NCI-H345 (cell line): ENCODE measurements around the gene NOS1.

Experiments used
- DNase-seq: peaks from one replicate; lab custom pipeline; 2025; lab: John Stamatoyannopoulos, UW

The NOS1 gene

DNA sequence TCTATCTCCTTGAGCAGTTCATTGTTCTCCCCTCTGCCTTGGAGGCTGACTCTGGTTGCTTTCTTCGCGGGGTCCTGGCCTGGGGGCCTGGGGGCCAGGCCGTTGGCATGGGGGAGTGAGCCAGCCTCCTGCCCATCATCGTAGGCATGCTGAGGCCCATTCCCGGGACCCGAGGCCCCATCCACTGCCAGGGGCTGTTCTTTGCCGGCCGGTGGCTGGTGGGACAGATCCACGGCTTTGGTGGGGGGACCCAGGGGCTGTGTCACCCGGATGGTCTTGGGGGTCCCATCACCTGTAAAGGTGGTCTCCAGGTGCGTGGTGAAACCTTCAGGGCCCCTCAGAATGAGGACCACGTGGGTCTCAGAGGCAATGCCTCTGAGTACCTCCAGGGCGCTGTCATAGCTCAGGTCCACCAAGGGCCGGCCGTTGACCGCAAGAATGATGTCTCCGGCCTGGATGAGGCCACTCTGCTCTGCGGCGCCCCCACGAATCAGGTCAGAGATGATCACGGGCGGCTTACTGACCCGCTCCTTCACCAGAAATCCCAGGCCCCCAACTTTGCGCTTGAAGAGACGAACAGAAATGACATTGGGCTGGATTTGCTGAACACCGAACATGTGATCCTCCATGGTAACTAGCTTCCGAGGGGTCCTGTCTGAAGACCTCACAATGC, 30.8 kb downstream of the NOS1 start:
- no peak for DNase-seq

DNA sequence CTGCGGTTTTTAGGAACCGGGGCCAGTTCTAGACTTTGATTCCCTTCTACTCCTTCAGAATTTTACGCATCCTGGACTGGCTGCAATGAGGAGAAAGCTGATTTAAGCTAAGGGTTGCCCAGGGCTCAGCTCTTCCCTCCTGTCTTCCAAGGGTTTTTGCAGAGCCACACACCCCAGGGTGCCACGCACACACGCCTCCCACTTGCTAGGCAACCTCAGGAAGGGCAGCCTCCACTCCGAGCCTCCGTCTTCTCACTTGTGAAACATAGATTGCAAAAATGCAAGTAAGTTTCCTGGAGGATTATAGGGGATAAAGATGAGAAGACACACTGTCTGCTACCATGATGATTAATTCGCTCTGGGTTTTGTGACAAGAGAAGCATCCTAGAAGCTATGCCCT, 31.7 kb downstream of the NOS1 start:
- no peak for DNase-seq

DNA sequence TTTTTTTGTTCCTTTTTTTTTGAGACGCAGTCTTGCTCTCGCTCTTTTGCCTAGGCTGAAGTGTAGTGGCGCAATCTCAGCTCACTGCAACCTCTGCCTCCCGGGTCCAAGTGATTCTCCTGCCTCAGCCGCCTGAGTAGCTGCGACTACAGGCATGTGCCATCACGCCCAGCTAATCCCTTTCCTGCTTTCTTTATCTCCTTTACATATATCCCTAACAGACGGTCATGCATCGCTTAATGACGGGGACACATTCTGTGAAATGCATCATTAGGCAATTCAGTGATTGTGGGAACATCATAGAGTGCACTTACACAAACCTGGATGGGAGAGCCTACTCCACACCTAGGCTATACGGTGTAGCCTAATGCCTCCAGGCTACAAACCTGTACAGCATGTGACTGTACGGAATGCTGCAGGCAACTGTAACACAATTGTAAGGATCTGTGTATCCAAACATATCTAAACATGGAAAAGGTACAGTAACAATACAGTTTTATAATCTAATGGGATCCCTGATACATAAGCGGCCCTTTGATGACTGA, 32.8 kb downstream of the NOS1 start:
- DNase-seq, result peak; percentile 81

DNA sequence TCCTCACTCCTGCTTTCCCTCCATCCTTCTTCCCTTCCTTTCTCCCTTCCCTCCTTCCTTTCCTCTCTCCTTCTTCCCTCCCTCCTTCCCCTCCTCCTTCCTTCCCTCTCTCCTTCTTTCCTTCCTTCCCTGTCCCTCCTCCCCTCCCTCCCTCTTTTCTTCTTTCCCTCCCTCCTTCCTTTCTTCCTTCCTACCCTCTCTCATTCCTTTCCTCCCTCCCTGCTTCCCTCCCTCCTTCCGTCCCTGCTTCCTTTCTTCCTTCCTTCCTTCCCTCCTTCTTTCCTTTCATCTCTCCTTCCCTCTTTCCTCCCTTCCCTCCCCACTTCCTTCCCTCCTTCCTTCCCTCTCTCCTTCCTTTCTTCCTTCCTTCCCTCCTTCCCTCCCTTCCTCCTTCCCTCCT, 39.0 kb downstream of the NOS1 start:
- DNase-seq, result no peak

DNA sequence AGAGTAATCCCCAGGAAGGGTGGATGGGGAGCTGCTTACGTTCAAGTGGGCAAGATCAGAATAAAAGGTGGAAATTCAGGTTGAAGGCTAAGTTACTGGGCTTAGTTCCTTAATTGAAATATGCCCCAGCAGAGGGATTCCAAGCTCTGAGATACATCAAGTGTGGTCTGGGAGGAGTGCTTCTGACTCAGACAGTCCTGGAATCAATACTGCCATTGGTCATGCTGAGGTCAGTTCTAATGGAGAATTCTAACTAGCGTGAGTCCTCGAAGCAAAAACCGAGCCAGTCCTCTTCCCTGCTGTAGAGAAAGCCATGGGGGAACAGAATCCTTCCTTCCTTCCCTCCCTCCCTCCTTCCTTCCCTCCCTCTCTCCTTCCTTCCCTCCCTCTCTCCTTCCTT, 39.9 kb downstream of the NOS1 start:
- no peak for DNase-seq

DNA sequence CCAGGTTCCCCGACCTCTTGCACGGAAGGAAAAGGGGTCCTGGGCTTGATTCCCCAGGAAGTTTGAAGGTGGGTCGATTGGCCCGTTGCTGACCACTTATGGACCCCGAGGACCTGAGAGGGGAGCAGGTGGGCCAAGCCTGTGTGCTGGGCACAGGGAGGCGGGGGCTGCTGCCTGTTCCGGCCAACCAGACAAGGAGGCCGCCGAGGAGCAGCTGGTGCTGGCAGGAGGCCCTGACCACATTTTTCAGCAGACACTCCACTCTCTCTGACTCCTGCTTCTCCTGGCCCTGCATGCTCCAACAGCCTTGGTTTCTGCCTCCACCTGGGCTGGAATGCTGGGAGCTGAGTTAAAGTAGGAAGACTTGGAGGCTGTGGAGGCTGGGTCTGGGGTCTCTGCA, 42.8 kb downstream of the NOS1 start:
- no peak for DNase-seq

DNA sequence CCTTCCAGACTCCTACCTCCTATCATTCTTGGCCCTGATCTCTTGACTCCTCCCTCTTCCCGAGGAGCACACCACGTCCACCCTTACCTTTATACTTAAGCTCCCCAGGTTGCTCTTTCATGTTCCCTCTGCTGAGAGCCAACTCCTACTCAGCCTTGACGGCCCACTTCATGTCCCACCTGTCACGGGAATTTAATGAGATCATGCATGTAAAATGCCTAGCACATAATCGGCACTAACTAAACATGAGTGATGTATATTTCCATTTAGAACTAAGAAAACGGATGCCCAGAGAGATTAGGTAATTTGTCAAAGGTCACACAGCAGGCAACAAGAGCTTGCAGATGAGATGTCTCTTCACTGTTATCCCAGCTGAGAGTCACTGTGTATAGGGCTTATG, 45.1 kb downstream of the NOS1 start:
- no peak for DNase-seq

DNA sequence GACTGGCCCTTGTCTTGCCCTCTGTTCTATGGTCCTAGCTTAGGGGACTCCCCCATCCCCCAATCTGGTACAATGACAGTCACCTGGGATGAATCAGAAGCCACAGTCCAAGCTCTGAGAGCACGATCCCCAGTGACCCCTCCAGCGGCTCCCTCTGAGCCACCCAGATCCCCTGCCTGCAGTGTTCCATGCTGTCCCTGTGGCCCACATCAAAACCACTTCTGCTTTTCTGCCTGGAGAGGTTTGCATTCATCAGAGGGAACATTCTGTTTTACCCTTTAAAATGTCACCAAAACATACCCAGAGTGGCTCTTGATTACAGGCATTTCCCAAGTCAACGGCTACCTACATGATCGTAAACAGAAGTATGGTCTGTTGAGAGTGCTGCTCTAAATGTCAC, 47.5 kb downstream of the NOS1 start:
- DNase-seq, result no peak

DNA sequence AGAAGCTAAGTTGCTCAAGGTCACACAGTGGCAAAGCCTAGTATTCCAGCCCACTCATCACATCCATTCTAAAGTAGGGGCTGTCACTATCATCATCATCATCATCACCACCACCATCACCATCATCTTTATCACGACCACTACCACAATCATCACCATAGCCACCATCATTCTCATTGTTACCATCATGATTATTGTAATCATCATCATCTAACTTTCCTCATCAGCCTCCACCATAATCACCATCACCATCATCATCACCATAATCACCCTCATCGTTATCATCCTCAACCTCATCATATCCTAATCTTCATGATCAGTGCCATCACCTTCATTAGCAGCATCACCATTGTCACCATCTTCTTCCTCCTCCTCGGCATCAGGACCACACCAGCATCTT, 48.7 kb downstream of the NOS1 start:
- no peak for DNase-seq

DNA sequence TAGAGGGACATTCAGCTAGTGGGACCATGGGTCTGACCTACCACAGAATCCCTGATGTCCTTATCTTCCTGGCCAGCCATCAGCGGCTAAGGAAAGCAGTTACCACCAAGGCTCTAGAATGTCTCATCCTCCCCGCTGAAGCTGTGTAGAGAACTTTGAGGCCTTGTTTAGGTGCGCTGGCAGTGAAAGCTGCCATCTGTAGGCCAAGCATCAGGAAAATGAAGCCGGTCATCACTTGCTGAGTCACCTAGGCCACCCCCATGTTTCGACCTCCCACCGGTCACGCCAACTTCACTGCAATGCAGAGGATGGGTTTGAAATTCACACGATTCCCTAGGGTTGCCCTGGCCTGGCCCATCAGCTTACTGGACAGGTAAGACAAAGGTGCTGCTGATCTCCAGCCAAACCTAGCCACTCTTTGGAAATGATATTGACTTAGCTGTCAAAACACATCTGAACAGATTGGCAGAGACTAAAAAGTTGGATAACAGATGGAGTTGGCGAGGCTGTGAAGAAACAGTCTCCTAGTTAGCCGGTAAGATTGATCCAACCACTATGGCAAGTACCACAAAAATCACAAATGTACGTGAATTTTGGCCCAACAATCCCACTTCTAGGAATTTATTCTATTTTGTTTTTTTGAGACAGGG, 52.0 kb downstream of the NOS1 start:
- no peak for DNase-seq

DNA sequence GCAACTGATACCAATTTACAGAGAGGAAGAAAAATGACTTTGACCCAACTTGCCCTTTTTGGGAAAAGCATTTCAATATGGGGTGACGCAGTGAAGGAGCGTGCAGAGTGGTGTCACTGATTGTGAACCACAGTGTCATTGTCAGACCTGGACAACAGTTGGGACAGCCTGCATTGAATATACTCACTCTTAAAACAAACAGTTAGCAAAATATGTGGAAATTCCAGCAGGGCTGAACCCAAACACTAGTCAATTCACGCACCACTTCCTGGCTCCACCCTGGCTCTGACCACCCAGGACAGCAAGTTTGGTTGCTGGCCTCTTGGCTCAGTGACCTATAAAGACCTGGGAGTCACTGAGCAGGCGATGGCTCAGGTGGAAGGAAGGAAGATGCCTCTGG, 61.3 kb downstream of the NOS1 start:
- DNase-seq, result no peak

DNA sequence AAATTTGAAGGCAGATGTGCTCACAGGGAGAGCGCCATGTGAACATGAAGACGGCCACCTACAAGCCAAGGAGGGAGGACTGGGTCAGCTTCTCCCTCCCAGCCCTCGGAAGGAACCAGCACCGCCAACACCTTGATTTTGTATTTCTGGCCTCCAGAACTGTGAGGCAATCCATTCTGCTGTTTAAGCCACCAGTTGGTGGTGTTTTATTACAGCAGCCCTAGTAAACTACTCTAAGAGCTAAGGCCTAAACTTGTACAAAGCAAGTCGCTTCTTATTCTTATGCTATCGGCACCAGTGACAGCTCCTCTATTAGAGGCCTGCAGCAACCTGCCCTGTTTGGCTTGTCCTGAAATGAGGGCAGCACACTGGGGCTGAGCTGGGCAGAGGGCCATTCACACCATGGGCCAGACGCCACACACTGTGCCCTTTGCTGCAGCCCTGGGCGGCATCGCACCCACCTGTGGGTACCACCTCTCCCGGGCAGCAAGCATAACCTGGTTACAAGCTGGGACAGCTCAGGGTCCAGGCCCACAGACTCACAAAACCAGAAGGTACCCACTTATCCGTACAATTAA, 62.7 kb downstream of the NOS1 start:
- no peak for DNase-seq

DNA sequence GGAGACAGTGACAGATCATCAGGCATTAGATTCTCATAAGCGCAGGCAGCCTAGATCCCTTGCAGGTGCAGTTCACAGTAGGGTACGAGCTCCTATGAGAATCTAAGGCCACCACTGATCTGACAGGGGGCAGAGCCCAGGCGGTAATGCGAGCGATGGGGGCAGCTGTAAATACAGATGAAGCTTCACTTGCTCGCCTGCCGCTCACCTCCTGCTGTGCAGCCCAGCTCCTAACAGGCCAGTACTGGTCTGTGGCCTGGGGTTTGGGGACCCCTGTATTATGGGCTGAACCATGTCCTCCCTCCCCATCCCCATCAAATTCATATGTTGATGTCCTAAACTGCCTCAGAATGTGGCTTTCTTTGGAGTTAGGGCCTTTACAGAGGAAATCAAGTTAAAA, 63.2 kb downstream of the NOS1 start:
- DNase-seq, result no peak

DNA sequence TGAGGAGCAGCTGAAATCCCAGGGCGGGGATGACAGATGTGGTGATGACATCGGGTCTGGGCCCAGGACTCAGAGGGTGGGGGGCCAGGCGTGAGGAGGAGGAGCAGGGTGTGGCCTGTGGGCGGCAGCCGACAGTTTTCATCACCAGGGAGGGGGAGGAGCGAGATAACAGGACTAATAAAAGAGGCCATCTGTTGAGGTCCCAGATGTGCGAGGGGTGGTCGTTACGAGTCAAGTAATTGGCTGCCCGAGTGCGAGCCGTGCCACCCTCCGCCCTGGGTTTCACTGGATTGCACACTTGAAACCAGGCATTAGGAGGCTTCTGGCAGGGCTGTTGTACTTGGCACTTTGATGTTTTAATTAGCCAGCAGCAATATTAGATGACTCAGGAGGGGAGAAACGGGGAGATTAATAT, 67.2 kb downstream of the NOS1 start:
- no peak for DNase-seq

DNA sequence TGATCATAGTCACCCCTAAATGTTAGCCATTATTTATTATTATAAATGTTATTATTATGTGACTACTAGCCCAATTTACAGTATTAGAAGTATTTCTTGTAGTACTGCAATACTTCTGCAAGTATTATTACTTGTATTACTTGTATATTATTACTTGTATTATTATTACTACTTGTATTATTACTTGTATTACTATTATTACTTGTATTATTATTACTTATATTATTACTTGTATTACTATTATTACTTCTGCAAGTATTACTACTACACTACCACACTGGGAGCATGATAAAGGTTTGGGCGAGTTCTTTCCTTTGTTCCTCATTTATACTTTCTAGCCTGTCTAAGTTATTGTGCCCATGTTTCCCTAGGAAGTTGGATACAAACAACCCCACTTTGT, 67.9 kb downstream of the NOS1 start:
- DNase-seq, result no peak

DNA sequence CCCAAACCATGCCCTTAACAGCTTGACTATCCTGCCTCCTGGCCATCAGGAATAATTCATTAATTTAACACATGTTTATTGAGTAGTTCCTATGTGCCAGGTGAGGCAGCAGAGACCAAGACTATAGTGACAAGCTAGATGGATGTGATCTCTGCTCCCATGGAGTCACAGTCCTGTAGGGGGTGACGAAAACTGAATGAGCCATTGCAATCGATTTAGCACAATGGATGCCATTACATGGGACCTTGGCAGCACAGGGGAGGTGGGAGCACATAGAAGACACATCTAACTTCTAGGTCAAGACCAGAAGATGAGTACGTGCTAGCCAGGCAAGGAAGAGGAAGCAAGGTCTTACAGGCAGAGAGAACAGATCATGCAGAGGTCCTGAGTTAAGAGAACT, 68.7 kb downstream of the NOS1 start:
- DNase-seq, result no peak

DNA sequence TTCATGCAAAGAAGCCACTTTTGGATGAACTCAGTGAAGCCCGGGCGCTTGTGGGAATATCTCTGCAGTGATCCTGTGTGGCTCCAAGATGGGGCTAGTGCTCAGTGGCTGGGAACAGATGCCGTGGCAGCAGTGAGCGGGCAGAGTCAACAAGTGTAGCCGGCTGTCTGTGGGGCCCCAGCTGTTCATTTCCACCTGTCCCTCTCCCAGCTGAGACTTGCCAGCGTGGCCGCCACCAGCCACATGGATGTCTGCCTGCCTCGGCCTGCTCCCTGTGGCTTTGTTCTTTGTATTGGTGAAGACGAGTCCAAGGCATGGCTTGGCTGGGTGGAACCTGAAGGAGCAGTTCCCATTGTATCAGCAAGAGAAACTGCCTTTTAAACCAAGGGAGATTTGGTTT, 77.3 kb downstream of the NOS1 start:
- DNase-seq, result no peak

DNA sequence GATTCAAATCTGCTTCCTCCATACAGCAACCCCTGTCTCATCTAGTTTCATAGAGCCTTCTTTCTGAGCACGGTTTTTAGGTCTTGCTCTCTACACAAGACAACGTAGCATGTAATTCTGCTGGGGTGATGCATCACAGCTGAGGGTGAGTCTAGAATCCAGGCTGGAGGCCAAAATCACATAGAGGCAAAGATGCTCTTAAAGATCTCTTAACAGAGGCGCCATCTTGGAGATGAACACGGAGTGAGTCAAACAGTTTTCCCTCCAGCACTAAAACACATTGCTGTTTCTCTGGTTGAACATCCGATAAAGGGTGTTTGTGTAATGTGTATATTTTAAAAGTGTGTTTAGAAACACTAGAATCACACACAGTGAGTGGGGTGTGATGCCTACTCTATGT, 78.9 kb downstream of the NOS1 start:
- DNase-seq, result no peak

DNA sequence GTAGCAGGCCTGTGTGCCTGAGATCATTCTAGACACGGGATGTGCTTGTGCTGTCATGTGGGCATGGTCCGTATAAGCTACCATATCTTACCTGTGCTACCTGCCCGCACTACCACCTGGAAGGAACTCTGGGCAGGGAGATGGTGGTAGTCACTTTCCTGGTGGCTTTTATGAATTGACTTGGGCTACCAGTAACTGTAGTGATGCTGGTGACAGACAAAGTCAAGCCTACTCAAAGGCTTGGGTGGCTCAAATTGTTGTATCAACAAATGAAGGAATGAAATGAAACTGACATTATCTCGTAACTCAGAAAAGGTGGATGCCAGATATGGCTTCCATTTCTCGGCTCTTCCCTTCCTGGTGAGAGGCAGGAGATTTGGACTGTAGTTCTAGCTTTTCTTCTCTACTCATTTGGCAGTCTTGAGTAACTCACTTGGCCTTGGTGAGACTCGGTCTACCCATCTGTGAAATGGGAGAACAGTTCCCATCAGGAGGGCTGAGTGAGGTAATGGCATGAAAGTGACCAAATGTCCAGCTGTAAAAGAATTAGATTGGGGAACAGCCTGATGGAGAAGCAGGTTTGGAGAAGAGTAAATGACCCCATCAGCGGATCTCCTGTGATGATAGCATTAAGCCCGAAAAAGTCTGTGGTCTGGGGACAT, 81.3 kb downstream of the NOS1 start:
- DNase-seq, result no peak

DNA sequence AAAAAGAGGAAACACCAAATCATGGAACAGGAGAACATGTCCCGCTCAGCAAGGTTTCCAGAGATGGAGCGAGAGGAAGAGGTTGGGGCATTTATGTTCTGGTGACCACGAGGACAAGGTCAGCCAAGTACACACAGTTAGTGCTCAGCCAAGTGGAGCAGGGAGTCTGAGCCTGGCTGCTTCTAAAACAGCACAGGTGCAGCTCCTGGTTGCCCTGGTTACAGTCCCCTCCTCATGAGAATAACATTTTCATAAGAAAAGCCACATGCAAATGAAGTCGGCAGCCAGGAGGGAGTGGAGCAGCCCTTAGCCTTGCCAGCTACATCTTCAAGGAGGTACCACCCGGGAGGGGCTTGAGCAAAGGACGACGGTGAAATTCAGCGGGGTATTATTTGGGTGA, 81.8 kb downstream of the NOS1 start:
- DNase-seq, result no peak

DNA sequence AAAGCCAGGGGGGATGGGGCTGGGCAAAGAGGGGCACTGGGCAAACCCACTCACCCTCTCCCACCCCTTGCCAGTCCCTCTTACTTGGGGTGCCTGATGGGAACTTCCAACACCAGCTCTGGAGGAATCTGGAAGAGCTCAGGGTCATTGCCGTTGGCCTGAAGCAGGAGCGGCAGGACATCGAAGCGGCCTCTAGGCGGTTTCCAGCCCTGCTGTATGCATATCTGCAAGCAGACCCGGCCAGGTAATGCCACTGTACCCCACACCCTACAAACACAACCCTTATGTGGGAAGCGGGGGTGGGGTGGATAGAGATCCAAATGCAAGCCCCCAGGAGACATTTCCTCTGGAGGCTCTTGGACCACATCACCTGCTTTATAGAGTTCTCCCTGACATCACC, 83.6 kb downstream of the NOS1 start:
- no peak for DNase-seq

DNA sequence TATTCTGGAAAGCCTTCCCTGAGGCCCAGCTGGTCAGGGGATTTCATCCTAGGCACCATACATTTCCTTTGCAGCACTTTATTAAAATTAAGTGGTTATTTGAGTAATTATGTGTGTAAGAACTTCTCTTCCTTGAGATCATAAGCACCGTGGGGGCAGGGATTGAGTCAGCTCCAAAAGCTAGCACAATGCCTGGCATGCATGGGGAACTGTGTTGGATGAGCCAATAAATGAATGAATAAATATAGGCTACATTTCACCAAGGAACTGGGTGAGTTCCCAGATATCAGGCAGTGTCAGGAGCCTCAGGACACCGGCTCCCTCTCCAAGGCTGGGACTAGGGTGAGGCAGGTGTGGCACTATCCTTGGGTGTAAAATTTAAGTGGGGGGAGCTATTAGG, 88.3 kb downstream of the NOS1 start:
- DNase-seq, result no peak

DNA sequence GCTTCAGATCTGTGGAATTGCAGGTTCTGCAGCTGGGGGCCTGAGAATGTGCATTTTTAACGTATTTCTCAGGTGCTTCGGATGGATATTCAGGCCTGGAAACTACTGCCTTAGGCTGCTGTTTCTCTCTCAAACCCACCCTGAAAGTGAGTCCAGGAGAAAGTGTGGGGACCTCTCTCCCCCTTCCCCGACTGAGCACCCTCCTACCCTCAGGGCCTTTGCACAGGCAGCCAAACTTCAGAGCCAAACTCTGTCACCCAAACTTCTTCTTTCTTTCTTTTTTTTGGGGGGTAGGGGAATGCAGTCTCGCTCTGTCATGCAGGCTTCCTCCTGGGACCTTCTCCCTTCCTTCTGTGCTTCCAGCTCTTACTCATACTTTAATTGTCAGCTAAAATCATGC, 88.7 kb downstream of the NOS1 start:
- no peak for DNase-seq
